ENCODE measurements around the gene EMC9. TPM values are rescaled to one million over a fixed set of nuclear protein-coding genes. Genes with fewer than 3 reads are reported as not detected.

The EMC9 gene
- polyA plus RNA-seq, 2 donors = 24.5 to 26.6 TPM

DNA sequence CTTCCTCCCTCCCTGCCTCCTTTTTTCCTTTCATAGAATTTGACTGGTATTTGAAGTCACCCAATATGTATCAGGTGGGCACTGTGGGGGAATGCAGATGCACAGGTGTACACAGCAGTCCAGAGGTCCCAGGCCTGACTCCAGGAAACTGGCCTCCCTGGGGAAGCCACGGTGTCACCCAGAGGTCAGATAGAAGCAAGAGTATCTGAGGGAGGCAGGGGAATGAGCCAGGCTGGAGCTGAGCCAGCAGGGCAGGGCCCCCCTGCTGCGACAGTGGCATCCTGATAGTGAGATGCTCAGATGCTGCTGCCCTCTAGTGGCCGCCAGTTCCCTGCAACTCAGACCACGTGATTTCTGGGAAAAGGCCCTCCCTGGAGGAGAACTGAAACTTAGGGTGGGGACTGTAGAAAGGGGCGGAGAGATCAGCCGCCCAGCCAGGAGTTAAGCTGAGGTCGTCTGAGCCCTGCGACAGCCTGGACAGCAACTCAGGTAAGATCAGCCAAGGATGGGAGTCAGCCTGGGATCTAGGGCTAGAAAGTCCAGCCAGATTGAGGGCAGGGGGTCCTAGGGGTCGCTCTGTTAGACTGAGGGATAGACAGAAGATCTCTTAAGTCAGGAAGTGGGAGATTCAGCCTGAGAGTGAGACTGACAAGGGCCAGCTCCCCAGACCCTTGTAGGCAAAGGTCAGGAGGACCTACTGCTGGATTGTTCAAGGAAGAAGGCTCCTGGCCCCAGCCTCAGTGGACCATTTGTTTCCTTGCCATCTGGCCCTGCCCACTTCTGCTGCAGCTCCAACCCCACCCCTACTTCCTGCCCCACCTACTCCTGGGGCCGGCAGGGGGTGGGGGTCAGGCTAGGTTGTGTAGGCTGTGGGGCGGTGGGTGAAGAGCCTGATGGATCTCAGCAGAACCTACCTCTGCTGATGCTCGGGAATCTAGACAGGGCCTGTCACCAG, 19.7 kb upstream of the EMC9 start, which contains the start of gene IRF9:
Gene IRF9, plus strand, starts transcription at position 416 of the 955 bp plus-strand sequence. CDS start 880 bp downstream, outside the sequence.
- WGBS, 2 donors = 0% methylated on average over 12 of the region's 12 CpGs
- no peaks in the 10 kb centered on the region for H3K27me3 ChIP-seq (ENCODE audit: control insufficient read depth in 1 of 2, insufficient read depth in 2 of 2, low read length in 2 of 2)
- peak within 1 kb of the TSS; percentile 62 for H3K4me3 ChIP-seq (ENCODE audit: low read depth in 1 of 2, low read length in 2 of 2)
- peaks cover 32 to 48% of the 10 kb centered on the region in 2 donors for H3K36me3 ChIP-seq (ENCODE audit: control insufficient read depth in 2 of 2, insufficient read depth in 2 of 2, low read length in 1 of 2)
- H3K9me3 ChIP-seq (ENCODE audit: control insufficient read depth in 2 of 2, insufficient read depth in 1 of 2, low read depth in 1 of 2, low read length in 1 of 2) = no peaks in the 10 kb centered on the region
- peak within 1 kb of the TSS; percentile 81 to 97 for H3K27ac ChIP-seq (ENCODE audit: low read depth in 2 of 2, low read length in 1 of 2)
- H3K4me1 ChIP-seq (ENCODE audit: control insufficient read depth in 2 of 2, insufficient read depth in 2 of 2, low read length in 1 of 2) = peaks cover 6 to 16% of the 10 kb centered on the region in 2 donors

DNA sequence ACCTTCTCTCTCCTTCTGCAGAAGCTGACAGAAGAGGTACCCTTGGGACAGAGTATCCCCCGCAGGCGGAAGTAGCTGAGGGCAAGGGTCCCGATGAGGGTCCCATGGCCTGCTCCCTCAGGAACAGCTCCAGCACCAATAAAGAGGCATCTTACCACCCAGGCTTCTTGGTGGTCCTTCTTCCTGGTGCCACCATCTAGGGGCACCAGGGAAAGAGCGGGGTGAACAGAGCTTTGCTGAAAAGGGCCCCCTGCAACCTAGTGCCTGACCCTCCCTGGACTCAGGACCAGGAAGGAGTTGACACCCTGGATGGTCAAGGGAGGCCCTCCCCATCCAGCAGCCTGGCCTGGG, 19.1 kb upstream of the EMC9 start:
- H3K27ac ChIP-seq (ENCODE audit: low read depth in 2 of 2, low read length in 1 of 2) = peak overlapping the region; percentile 65 to 80
- peaks cover 35 to 49% of the 10 kb centered on the region in 2 donors for H3K36me3 ChIP-seq (ENCODE audit: control insufficient read depth in 2 of 2, insufficient read depth in 2 of 2, low read length in 1 of 2)
- no peak overlapping the region for H3K4me3 ChIP-seq (ENCODE audit: low read depth in 1 of 2, low read length in 2 of 2)
- no peaks in the 10 kb centered on the region for H3K9me3 ChIP-seq (ENCODE audit: control insufficient read depth in 2 of 2, insufficient read depth in 1 of 2, low read depth in 1 of 2, low read length in 1 of 2)
- WGBS, 2 donors = 90 to 91% methylated on average over 4 of the region's 4 CpGs
- H3K4me1 ChIP-seq (ENCODE audit: control insufficient read depth in 2 of 2, insufficient read depth in 2 of 2, low read length in 1 of 2) = peaks cover 3 to 16% of the 10 kb centered on the region in 2 donors
- H3K27me3 ChIP-seq (ENCODE audit: control insufficient read depth in 1 of 2, insufficient read depth in 2 of 2, low read length in 2 of 2) = no peaks in the 10 kb centered on the region

GRCh38 chr14:24159777-24160498, 18.5 kb upstream of the EMC9 start:
- 85 to 90% methylated on average over 11 of the region's 11 CpGs for WGBS, 2 donors
- Histone ChIP-seq H3K27ac (ENCODE audit: low read depth in 2 of 2, low read length in 1 of 2) (peak overlapping the region in 1 of 2 donors; percentile 80), H3K36me3 (ENCODE audit: control insufficient read depth in 2 of 2, insufficient read depth in 2 of 2, low read length in 1 of 2) (peaks cover 34 to 50% of the 10 kb centered on the region in 2 donors), H3K4me1 (ENCODE audit: control insufficient read depth in 2 of 2, insufficient read depth in 2 of 2, low read length in 1 of 2) (peaks cover 3 to 15% of the 10 kb centered on the region in 2 donors), H3K9me3 (ENCODE audit: control insufficient read depth in 2 of 2, insufficient read depth in 1 of 2, low read depth in 1 of 2, low read length in 1 of 2) (no peaks in the 10 kb centered on the region), H3K27me3 (ENCODE audit: control insufficient read depth in 1 of 2, insufficient read depth in 2 of 2, low read length in 2 of 2) (no peaks in the 10 kb centered on the region), H3K4me3 (ENCODE audit: low read depth in 1 of 2, low read length in 2 of 2) (no peak overlapping the region)

DNA sequence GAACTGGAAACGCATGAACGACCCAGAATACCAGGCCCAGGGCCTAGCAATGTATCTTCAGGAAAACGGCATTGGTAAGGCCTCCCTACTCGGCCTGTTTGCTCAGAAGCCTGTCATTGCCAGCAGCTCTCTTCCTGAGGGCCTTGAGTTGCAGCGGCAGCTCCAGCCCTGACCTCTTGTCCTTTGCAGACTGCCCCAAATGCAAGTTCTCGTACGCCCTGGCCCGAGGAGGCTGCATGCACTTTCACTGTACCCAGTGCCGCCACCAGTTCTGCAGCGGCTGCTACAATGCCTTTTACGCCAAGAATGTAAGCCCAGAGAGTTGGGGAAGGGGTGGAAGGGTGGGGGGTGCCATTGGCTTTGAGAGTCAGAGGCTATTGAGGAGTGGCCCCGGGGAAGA, 15.9 kb upstream of the EMC9 start:
- Histone ChIP-seq H3K36me3 (ENCODE audit: control insufficient read depth in 2 of 2, insufficient read depth in 2 of 2, low read length in 1 of 2) (peaks cover 17 to 32% of the 10 kb centered on the region in 2 donors), H3K4me1 (ENCODE audit: control insufficient read depth in 2 of 2, insufficient read depth in 2 of 2, low read length in 1 of 2) (peaks cover 0 to 11% of the 10 kb centered on the region in 2 donors), H3K4me3 (ENCODE audit: low read depth in 1 of 2, low read length in 2 of 2) (no peak overlapping the region), H3K9me3 (ENCODE audit: control insufficient read depth in 2 of 2, insufficient read depth in 1 of 2, low read depth in 1 of 2, low read length in 1 of 2) (no peaks in the 10 kb centered on the region), H3K27me3 (ENCODE audit: control insufficient read depth in 1 of 2, insufficient read depth in 2 of 2, low read length in 2 of 2) (no peaks in the 10 kb centered on the region), H3K27ac (ENCODE audit: low read depth in 2 of 2, low read length in 1 of 2) (peak overlapping the region in 1 of 2 donors; percentile 43)
- 63 to 72% methylated on average over 12 of the region's 12 CpGs for WGBS, 2 donors

GRCh38 chr14:24156840-24157239, 15.4 kb upstream of the EMC9 start:
- H3K27ac ChIP-seq (ENCODE audit: low read depth in 2 of 2, low read length in 1 of 2) = peak overlapping the region in 1 of 2 donors; percentile 43
- peaks cover 17 to 33% of the 10 kb centered on the region in 2 donors for H3K36me3 ChIP-seq (ENCODE audit: control insufficient read depth in 2 of 2, insufficient read depth in 2 of 2, low read length in 1 of 2)
- no peaks in the 10 kb centered on the region for H3K27me3 ChIP-seq (ENCODE audit: control insufficient read depth in 1 of 2, insufficient read depth in 2 of 2, low read length in 2 of 2)
- H3K4me1 ChIP-seq (ENCODE audit: control insufficient read depth in 2 of 2, insufficient read depth in 2 of 2, low read length in 1 of 2) = peaks cover 0 to 6% of the 10 kb centered on the region in 2 donors
- 81 to 96% methylated on average over 1 of the region's 1 CpG for WGBS, 2 donors
- H3K9me3 ChIP-seq (ENCODE audit: control insufficient read depth in 2 of 2, insufficient read depth in 1 of 2, low read depth in 1 of 2, low read length in 1 of 2) = no peaks in the 10 kb centered on the region
- no peak overlapping the region for H3K4me3 ChIP-seq (ENCODE audit: low read depth in 1 of 2, low read length in 2 of 2)

GRCh38 chr14:24155100-24155499, 13.7 kb upstream of the EMC9 start:
- Histone ChIP-seq H3K36me3 (ENCODE audit: control insufficient read depth in 2 of 2, insufficient read depth in 2 of 2, low read length in 1 of 2) (peaks cover 22 to 47% of the 10 kb centered on the region in 2 donors), H3K27me3 (ENCODE audit: control insufficient read depth in 1 of 2, insufficient read depth in 2 of 2, low read length in 2 of 2) (no peaks in the 10 kb centered on the region)
- 95 to 96% methylated on average over 10 of the region's 10 CpGs for WGBS, 2 donors

DNA sequence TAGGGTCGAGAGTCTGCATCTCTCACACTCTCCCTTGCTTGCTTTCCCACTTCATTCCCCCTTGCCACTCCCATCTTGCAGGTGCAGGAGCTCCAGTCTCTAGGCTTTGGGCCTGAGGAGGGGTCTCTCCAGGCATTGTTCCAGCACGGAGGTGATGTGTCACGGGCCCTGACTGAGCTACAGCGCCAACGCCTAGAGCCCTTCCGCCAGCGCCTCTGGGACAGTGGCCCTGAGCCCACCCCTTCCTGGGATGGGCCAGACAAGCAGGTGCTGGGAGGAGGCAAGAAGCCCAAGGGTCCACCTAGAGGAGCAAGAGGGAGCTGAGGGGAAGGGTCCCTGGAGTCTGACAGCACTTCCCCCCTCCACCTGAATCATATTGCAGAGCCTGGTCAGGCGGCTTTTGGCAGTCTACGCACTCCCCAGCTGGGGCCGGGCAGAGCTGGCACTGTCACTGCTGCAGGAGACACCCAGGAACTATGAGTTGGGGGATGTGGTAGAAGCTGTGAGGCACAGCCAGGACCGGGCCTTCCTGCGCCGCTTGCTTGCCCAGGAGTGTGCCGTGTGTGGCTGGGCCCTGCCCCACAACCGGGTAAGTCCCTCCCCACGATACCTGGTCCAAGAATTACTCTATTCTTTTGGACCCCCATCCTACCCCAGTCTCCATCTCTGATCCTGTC, 10.2 kb upstream of the EMC9 start:
- 95% methylated on average over 16 of the region's 16 CpGs for WGBS, 2 donors
- no peaks in the 10 kb centered on the region for H3K27me3 ChIP-seq (ENCODE audit: control insufficient read depth in 1 of 2, insufficient read depth in 2 of 2, low read length in 2 of 2)
- H3K36me3 ChIP-seq (ENCODE audit: control insufficient read depth in 2 of 2, insufficient read depth in 2 of 2, low read length in 1 of 2) = peaks cover 12 to 34% of the 10 kb centered on the region in 2 donors
- H3K27ac ChIP-seq (ENCODE audit: low read depth in 2 of 2, low read length in 1 of 2) = no peak overlapping the region
- peaks cover 0 to 8% of the 10 kb centered on the region in 2 donors for H3K4me1 ChIP-seq (ENCODE audit: control insufficient read depth in 2 of 2, insufficient read depth in 2 of 2, low read length in 1 of 2)
- H3K4me3 ChIP-seq (ENCODE audit: low read depth in 1 of 2, low read length in 2 of 2) = no peak overlapping the region
- H3K9me3 ChIP-seq (ENCODE audit: control insufficient read depth in 2 of 2, insufficient read depth in 1 of 2, low read depth in 1 of 2, low read length in 1 of 2) = no peaks in the 10 kb centered on the region

More at GRCh38 chr14:24155100-24155499, 13.7 kb upstream of the EMC9 start:
- Histone ChIP-seq H3K4me3 (ENCODE audit: low read depth in 1 of 2, low read length in 2 of 2) (no peak overlapping the region), H3K9me3 (ENCODE audit: control insufficient read depth in 2 of 2, insufficient read depth in 1 of 2, low read depth in 1 of 2, low read length in 1 of 2) (no peaks in the 10 kb centered on the region), H3K4me1 (ENCODE audit: control insufficient read depth in 2 of 2, insufficient read depth in 2 of 2, low read length in 1 of 2) (peaks cover 0 to 6% of the 10 kb centered on the region in 2 donors), H3K27ac (ENCODE audit: low read depth in 2 of 2, low read length in 1 of 2) (no peak overlapping the region)

DNA sequence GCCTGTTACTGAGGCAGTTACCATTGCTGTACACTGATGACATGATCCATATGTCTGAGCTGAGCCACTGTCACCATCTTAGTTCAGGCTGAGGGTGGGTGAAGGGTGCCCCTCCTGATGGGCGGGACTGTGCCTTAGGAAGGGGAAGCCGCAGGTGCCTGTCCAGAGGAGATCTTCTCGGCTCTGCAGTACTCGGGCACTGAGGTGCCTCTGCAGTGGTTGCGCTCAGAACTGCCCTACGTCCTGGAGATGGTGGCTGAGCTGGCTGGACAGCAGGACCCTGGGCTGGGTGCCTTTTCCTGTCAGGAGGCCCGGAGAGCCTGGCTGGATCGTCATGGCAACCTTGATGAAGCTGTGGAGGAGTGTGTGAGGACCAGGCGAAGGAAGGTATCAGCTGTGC, 9.6 kb upstream of the EMC9 start:
- Histone ChIP-seq H3K9me3 (ENCODE audit: control insufficient read depth in 2 of 2, insufficient read depth in 1 of 2, low read depth in 1 of 2, low read length in 1 of 2) (no peaks in the 10 kb centered on the region), H3K4me3 (ENCODE audit: low read depth in 1 of 2, low read length in 2 of 2) (no peak overlapping the region), H3K4me1 (ENCODE audit: control insufficient read depth in 2 of 2, insufficient read depth in 2 of 2, low read length in 1 of 2) (peaks cover 0 to 8% of the 10 kb centered on the region in 2 donors), H3K27ac (ENCODE audit: low read depth in 2 of 2, low read length in 1 of 2) (no peak overlapping the region), H3K36me3 (ENCODE audit: control insufficient read depth in 2 of 2, insufficient read depth in 2 of 2, low read length in 1 of 2) (peaks cover 12 to 34% of the 10 kb centered on the region in 2 donors), H3K27me3 (ENCODE audit: control insufficient read depth in 1 of 2, insufficient read depth in 2 of 2, low read length in 2 of 2) (no peaks in the 10 kb centered on the region)
- WGBS, 2 donors = 86 to 89% methylated on average over 9 of the region's 9 CpGs

GRCh38 chr14:24150567-24150966, 9.2 kb upstream of the EMC9 start:
- Histone ChIP-seq H3K27me3 (ENCODE audit: control insufficient read depth in 1 of 2, insufficient read depth in 2 of 2, low read length in 2 of 2) (no peaks in the 10 kb centered on the region), H3K4me1 (ENCODE audit: control insufficient read depth in 2 of 2, insufficient read depth in 2 of 2, low read length in 1 of 2) (peaks cover 0 to 10% of the 10 kb centered on the region in 2 donors), H3K9me3 (ENCODE audit: control insufficient read depth in 2 of 2, insufficient read depth in 1 of 2, low read depth in 1 of 2, low read length in 1 of 2) (no peaks in the 10 kb centered on the region), H3K27ac (ENCODE audit: low read depth in 2 of 2, low read length in 1 of 2) (no peak overlapping the region), H3K36me3 (ENCODE audit: control insufficient read depth in 2 of 2, insufficient read depth in 2 of 2, low read length in 1 of 2) (peaks cover 10 to 31% of the 10 kb centered on the region in 2 donors), H3K4me3 (ENCODE audit: low read depth in 1 of 2, low read length in 2 of 2) (no peak overlapping the region)
- 91 to 92% methylated on average over 9 of the region's 9 CpGs for WGBS, 2 donors
